HCT116 (cell line): ENCODE measurements around the gene SENP3. TPM values are rescaled to one million over a fixed set of nuclear protein-coding genes. Genes with fewer than 3 reads are reported as not detected.
"Not testable (repeated sequence)": the region's sequence is repeated elsewhere in the genome, so short reads cannot be mapped to it uniquely, and the experiment has no call there.

Experiments used
- ATAC-seq: fragments of 200-7000 bp; cut with Tn5 transposase; 2 replicates; pipeline ENCODE4 v1.9.1; 2020; ENCODE audit warnings: mild to moderate bottlenecking, moderate library complexity
- BruUV-seq: library from RNA; stranded (reverse); fragments of 400-500 nt; replicated peaks from 2 replicates; lab custom pipeline; 2021; lab: Mats Ljungman, UMichigan
- CTCF ChIA-PET: fragments of 300-600 bp; sonication (Branson Sonifier 250); formaldehyde crosslinking; loops from one replicate; lab custom pipeline; 2021; ENCODE audit warnings: antibody characterized with exemption; lab: Charles Lee
- POLR2A ChIA-PET: fragments of 300-600, 350-600 bp; sonication (Branson Sonifier 250); formaldehyde crosslinking; loops from one replicate; lab custom pipeline; 2021; ENCODE audit warnings: antibody characterized with exemption; lab: Charles Lee
- RAD21 ChIA-PET, 2 experiments: fragments of 300-600 bp; sonication (Branson Sonifier 250); formaldehyde crosslinking; loops; one replicate each; lab custom pipeline; 2023; ENCODE audit warnings: low total read pairs in 2 of 2; ENCODE audit not compliant: uncharacterized antibody in 2 of 2, unreplicated experiment in 2 of 2, low non-redundant PET in 1 of 2; lab: Charles Lee
- DNase-seq: peaks from one replicate; pipeline ENCODE4 v3.0.0-alpha.2; 2010; ENCODE audit warnings: low read depth, low spot score
- H2AFZ ChIP-seq: fragments of 200-600 bp; shearing (Covaris generic), sonication (generic); 2 replicates; pipeline ENCODE4 v1.6.1; 2017; ENCODE audit warnings: low read depth, mixed run types, mixed read lengths, antibody characterized with exemption, low read length; ENCODE audit not compliant: poor library complexity, severe bottlenecking
- H3K27ac ChIP-seq: 2 replicates; pipeline ENCODE4 v1.5.1; 2012; ENCODE audit warnings: low read depth, low read length
- H3K27me3 ChIP-seq: fragments of 200-600 bp; sonication (generic); 2 replicates; pipeline ENCODE4 v1.6.1; 2016; ENCODE audit warnings: mixed run types, low read length, mixed read lengths; ENCODE audit not compliant: insufficient read depth
- H3K36me3 ChIP-seq, 2 experiments: fragments of 200-500 bp in 1 of 2; fragments of 200-600 bp in 1 of 2; sonication (Bioruptor generic) in 1 of 2; sonication (generic) in 1 of 2; 2 replicates each; pipeline versions ENCODE4 v1.5.1 to v1.6.1; 2014 to 2016; ENCODE audit warnings: low read length in 2 of 2, inconsistent platforms in 1 of 2, mixed read lengths in 1 of 2, mixed run types in 1 of 2; ENCODE audit not compliant: insufficient read depth in 2 of 2, control insufficient read depth in 1 of 2
- H3K4me1 ChIP-seq, 2 experiments: fragments of 200-600 bp in 1 of 2; sonication (generic) in 1 of 2; 2 replicates each; pipeline versions ENCODE4 v1.5.1 to v1.6.1; 2012 to 2017; ENCODE audit warnings: low read length in 2 of 2, inconsistent platforms in 1 of 2, mild to moderate bottlenecking in 1 of 2, mixed read lengths in 1 of 2, mixed run types in 1 of 2, moderate library complexity in 1 of 2; ENCODE audit not compliant: insufficient read depth in 2 of 2, control insufficient read depth in 1 of 2
- H3K4me2 ChIP-seq: fragments of 200-600 bp; sonication (generic); 2 replicates; pipeline ENCODE4 v1.6.1; 2017; ENCODE audit warnings: mixed run types, low read length, mixed read lengths
- H3K4me3 ChIP-seq, 2 experiments: fragments of 200-600 bp in 1 of 2; sonication (generic) in 1 of 2; replicated peaks in 1 of 2; 2 replicates each; pipeline ENCODE4 v1.5.1; 2011 to 2016; ENCODE audit warnings: low read length in 2 of 2, control low read depth in 1 of 2, low read depth in 1 of 2, mild to moderate bottlenecking in 1 of 2, mixed read lengths in 1 of 2, mixed run types in 1 of 2
- H3K79me2 ChIP-seq: fragments of 200-600 bp; sonication (generic); 2 replicates; pipeline ENCODE4 v1.6.1; 2017; ENCODE audit warnings: mild to moderate bottlenecking, mixed run types, low read length, moderate library complexity, mixed read lengths; ENCODE audit not compliant: insufficient read depth
- H3K9ac ChIP-seq: fragments of 200-600 bp; sonication (generic); 2 replicates; pipeline ENCODE4 v1.6.1; 2016; ENCODE audit warnings: low read length, mixed read lengths
- H3K9me2 ChIP-seq: fragments of 200-600 bp; sonication (generic), shearing (Covaris generic); 2 replicates; pipeline ENCODE4 v1.6.1; 2017; ENCODE audit warnings: mixed run types, mild to moderate bottlenecking, moderate library complexity; ENCODE audit not compliant: insufficient read depth
- H3K9me3 ChIP-seq, 2 experiments: fragments of 200-500 bp in 1 of 2; fragments of 200-600 bp in 1 of 2; sonication (Bioruptor generic) in 1 of 2; sonication (generic) in 1 of 2; 2 replicates each; pipeline ENCODE4 v1.6.1; 2014 to 2017; ENCODE audit warnings: low read length in 2 of 2, mixed read lengths in 2 of 2, inconsistent platforms in 1 of 2, low read depth in 1 of 2, mild to moderate bottlenecking in 1 of 2, mixed run types in 1 of 2, moderate library complexity in 1 of 2; ENCODE audit not compliant: control insufficient read depth in 1 of 2, insufficient read depth in 1 of 2
- H4K20me1 ChIP-seq: fragments of 200-600 bp; sonication (generic), shearing (Covaris generic); 2 replicates; pipeline ENCODE4 v1.6.1; 2017; ENCODE audit warnings: mixed run types, mild to moderate bottlenecking, moderate library complexity; ENCODE audit not compliant: insufficient read depth
- EZH2 ChIP-seq: fragments of 200-600 bp; sonication (generic); IDR thresholded peaks from 2 replicates; pipeline ENCODE4 v1.6.1; 2017; ENCODE audit warnings: antibody characterized with exemption, mixed run types
- EZH2phosphoT487 ChIP-seq: fragments of 200-600 bp; IDR thresholded peaks from 2 replicates; pipeline ENCODE4 v1.6.1; 2018; ENCODE audit warnings: antibody characterized with exemption, borderline replicate concordance
- MAX ChIP-seq: IDR thresholded peaks from 2 replicates; pipeline ENCODE4 v1.6.1; 2012
- POLR2AphosphoS5 ChIP-seq: IDR thresholded peaks from 2 replicates; pipeline ENCODE4 v1.6.1; 2011; ENCODE audit warnings: mild to moderate bottlenecking, low read depth, low read length, moderate library complexity
- RAD21 ChIP-seq: IDR thresholded peaks from 2 replicates; pipeline ENCODE4 v1.6.1; 2012; ENCODE audit warnings: low read depth, mild to moderate bottlenecking
- REST ChIP-seq: IDR thresholded peaks from 2 replicates; pipeline ENCODE4 v1.6.1; 2012; ENCODE audit warnings: low read depth
- TCF7L2 ChIP-seq: IDR thresholded peaks from 2 replicates; pipeline ENCODE4 v1.7.0; 2011; ENCODE audit warnings: borderline replicate concordance, inconsistent platforms; ENCODE audit not compliant: insufficient read depth, insufficient read length; ENCODE audit errors: extremely low read depth
- ZBTB33 ChIP-seq: IDR thresholded peaks from 2 replicates; pipeline ENCODE4 v1.6.1; 2011; ENCODE audit warnings: mild to moderate bottlenecking, low read length, moderate library complexity; ENCODE audit not compliant: insufficient replicate concordance; ENCODE audit errors: extremely low read depth
- ZFX ChIP-seq: fragments of 450-650 bp; IDR thresholded peaks from 2 replicates; pipeline ENCODE4 v1.6.1; 2017
- ZNF274 ChIP-seq: fragments of 200-500 bp; sonication (Bioruptor generic); IDR thresholded peaks from 2 replicates; pipeline ENCODE4 v1.6.1; 2014; ENCODE audit warnings: mild to moderate bottlenecking, low read depth, low read length, inconsistent platforms
- intact Hi-C: fragments of 100-400 bp; cut with micrococcal nuclease; formaldehyde crosslinking; loops from 2 replicates; pipeline ENCODE4 v1.10.0; 2022
- total RNA-seq: library from RNA; stranded (reverse); gene quantifications from one replicate; pipeline ENCODE4 v1.2.1, GENCODE V29; 2021; ENCODE audit not compliant: unreplicated experiment

SENP3 gene
- total RNA-seq, 1 experiment from 2014 or later = 73.8 TPM

- Histone ChIP-seq H3K27me3 (no peaks in the 10 kb centered on the region), H4K20me1 (no peaks in the 10 kb centered on the region), H2AFZ (no peak overlapping the region), H3K4me1 (peaks cover 0 to 14% of the 10 kb centered on the region in 2 experiments; a peak in 2 of 4 replicates), H3K9me2 (no peaks in the 10 kb centered on the region), H3K27ac (no peak overlapping the region), H3K36me3 (peaks cover 50 to 55% of the 10 kb centered on the region in 2 experiments; a peak in 3 of 4 replicates), H3K9me3 (no peaks in the 10 kb centered on the region), H3K9ac (no peak overlapping the region), H3K4me2 (no peak overlapping the region)
- ChIA-PET CTCF (no interaction called here), RAD21 (no interaction called here)
- ATAC-seq (no peak), DNase-seq (no peak)
- no TSS peak for BruUV-seq
- TF ChIP-seq MAX = no peak
- TF ChIP-seq ZBTB33 = no peak
- no peak for TF ChIP-seq POLR2AphosphoS5
- TF ChIP-seq ZNF274 = no peak
- no peak for TF ChIP-seq ZFX
- TF ChIP-seq EZH2 = no peak
- no peak for TF ChIP-seq REST
- no peak for TF ChIP-seq TCF7L2
- no peak for TF ChIP-seq EZH2phosphoT487
- no peak for TF ChIP-seq RAD21
- TF ChIP-seq, all 23 proteins: peak for 0
- H3K79me2 ChIP-seq = no peaks in the 10 kb centered on the region
- H3K4me3 ChIP-seq = no peak overlapping the region
- intact Hi-C loops = no loop called here
- POLR2A ChIA-PET = no interaction called here
Measured at GRCh38 chr17:7593296-7593695, 31.6 kb downstream of the SENP3 start.

GRCh38 chr17:7597561-7597960, 35.8 kb downstream of the SENP3 start:
- DNase-seq, H3K4me3 ChIP-seq, H4K20me1 ChIP-seq, H3K79me2 ChIP-seq, H3K4me1 ChIP-seq, CTCF ChIA-PET, H3K4me2 ChIP-seq, H3K9me2 ChIP-seq, H3K27me3 ChIP-seq, H3K27ac ChIP-seq, ATAC-seq, H2AFZ ChIP-seq, H3K9me3 ChIP-seq, H3K9ac ChIP-seq, RAD21 ChIA-PET, BruUV-seq, intact Hi-C loops, POLR2A ChIA-PET: not testable (repeated sequence)
- H3K36me3 ChIP-seq = peaks cover 57 to 64% of the 10 kb centered on the region in 2 experiments; a peak in 3 of 4 replicates
